PC-9 (cell line): ENCODE measurements around the gene IGLL5.

ENCODE experiments used
- EZH2 ChIP-seq: fragments of 200-600 bp; sonication (generic); IDR thresholded peaks from 2 replicates; pipeline ENCODE4 v1.8.0; 2017; ENCODE audit warnings: antibody characterized with exemption, low read depth
- TF ChIP-seq, protein P1 (sequence below): fragments of 200-600 bp; sonication (generic); conservative IDR thresholded peaks from 2 replicates; pipeline ENCODE4 v1.6.1; 2017; ENCODE audit warnings: mixed run types, antibody characterized with exemption, mild to moderate bottlenecking, moderate library complexity

- TF ChIP-seq EZH2: no peak
- TF ChIP-seq, protein P1, sequence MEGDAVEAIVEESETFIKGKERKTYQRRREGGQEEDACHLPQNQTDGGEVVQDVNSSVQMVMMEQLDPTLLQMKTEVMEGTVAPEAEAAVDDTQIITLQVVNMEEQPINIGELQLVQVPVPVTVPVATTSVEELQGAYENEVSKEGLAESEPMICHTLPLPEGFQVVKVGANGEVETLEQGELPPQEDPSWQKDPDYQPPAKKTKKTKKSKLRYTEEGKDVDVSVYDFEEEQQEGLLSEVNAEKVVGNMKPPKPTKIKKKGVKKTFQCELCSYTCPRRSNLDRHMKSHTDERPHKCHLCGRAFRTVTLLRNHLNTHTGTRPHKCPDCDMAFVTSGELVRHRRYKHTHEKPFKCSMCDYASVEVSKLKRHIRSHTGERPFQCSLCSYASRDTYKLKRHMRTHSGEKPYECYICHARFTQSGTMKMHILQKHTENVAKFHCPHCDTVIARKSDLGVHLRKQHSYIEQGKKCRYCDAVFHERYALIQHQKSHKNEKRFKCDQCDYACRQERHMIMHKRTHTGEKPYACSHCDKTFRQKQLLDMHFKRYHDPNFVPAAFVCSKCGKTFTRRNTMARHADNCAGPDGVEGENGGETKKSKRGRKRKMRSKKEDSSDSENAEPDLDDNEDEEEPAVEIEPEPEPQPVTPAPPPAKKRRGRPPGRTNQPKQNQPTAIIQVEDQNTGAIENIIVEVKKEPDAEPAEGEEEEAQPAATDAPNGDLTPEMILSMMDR: no peak
These were observed 37.7 kb upstream of the IGLL5 start for GRCh38 chr22:22849640-22850610.
